HL-60 (cell line): ENCODE data around the gene TRIM22.

Experiments used
- DNase-seq, 2 experiments: peaks; one replicate each; pipeline ENCODE4 v3.0.0-alpha.2; 2010 to 2020; ENCODE audit warnings: low read depth in 1 of 2, low spot score in 1 of 2
- H3K27ac ChIP-seq: fragments of 250-450 bp; sonication (Bioruptor Pico); replicated peaks from 2 replicates; pipeline ENCODE4 v1.5.1; 2020; ENCODE audit warnings: mild to moderate bottlenecking, moderate library complexity
- H3K27me3 ChIP-seq: fragments of 250-450 bp; sonication (Bioruptor Pico); 2 replicates; pipeline ENCODE4 v1.5.1; 2021; ENCODE audit warnings: mild to moderate bottlenecking, moderate library complexity; ENCODE audit not compliant: insufficient read depth, poor library complexity, severe bottlenecking
- H3K4me3 ChIP-seq: replicated peaks from 2 replicates; pipeline ENCODE4 v1.5.1; 2011; ENCODE audit warnings: mild to moderate bottlenecking, control low read depth, low read length; ENCODE audit not compliant: insufficient read depth
- GABPA ChIP-seq: IDR thresholded peaks from 2 replicates; pipeline ENCODE4 v1.6.1; 2012; ENCODE audit warnings: low read depth
- POLR2AphosphoS5 ChIP-seq: IDR thresholded peaks from 2 replicates; pipeline ENCODE4 v1.6.1; 2012; ENCODE audit warnings: low read depth
- SPI1 ChIP-seq: IDR thresholded peaks from 2 replicates; pipeline ENCODE4 v1.6.1; 2012; ENCODE audit warnings: low read depth, mild to moderate bottlenecking, borderline replicate concordance
- TF ChIP-seq, protein P1 (sequence below): IDR thresholded peaks from one replicate; pipeline ENCODE4 v1.5.1; 2011; ENCODE audit warnings: low read length, control low read depth, inconsistent platforms; ENCODE audit not compliant: insufficient read depth
- TF ChIP-seq, protein P2 (sequence below): IDR thresholded peaks from 2 replicates; pipeline ENCODE4 v1.6.1; 2012; ENCODE audit warnings: low read depth; ENCODE audit not compliant: insufficient replicate concordance

The TRIM22 gene

DNA sequence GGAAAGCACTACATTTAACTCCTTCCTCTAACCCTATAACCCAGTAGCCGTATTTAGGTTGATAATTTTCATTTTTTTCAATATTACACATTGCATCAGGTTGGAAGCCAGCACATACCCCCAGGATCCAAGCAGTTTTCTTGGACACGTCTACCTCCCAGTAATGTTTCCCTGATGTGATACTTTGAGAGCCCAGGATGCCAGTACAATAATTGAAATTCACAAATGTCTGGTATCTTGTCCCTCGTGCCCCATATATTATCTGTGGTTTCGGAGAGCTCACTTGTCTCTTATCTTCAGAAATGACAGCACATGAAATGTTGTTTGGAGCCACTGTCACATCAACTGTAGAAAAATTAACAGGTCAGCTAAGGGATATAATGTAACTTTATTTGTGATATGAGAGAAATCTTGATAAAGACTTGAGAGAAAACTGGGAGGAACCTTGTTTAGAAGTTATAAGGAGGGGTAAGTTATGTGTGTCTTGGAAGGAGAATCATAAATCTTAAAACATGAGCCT is 24.5 kb upstream of the TRIM22 start:
- Histone ChIP-seq H3K27ac (no peak overlapping the region), H3K27me3 (no peaks in the 10 kb centered on the region), H3K4me3 (no peak overlapping the region)
- DNase-seq: no peak
- TF ChIP-seq, protein P1, sequence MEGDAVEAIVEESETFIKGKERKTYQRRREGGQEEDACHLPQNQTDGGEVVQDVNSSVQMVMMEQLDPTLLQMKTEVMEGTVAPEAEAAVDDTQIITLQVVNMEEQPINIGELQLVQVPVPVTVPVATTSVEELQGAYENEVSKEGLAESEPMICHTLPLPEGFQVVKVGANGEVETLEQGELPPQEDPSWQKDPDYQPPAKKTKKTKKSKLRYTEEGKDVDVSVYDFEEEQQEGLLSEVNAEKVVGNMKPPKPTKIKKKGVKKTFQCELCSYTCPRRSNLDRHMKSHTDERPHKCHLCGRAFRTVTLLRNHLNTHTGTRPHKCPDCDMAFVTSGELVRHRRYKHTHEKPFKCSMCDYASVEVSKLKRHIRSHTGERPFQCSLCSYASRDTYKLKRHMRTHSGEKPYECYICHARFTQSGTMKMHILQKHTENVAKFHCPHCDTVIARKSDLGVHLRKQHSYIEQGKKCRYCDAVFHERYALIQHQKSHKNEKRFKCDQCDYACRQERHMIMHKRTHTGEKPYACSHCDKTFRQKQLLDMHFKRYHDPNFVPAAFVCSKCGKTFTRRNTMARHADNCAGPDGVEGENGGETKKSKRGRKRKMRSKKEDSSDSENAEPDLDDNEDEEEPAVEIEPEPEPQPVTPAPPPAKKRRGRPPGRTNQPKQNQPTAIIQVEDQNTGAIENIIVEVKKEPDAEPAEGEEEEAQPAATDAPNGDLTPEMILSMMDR: no peak
- no peak for TF ChIP-seq GABPA
- no peak for TF ChIP-seq SPI1
- TF ChIP-seq, protein P2, sequence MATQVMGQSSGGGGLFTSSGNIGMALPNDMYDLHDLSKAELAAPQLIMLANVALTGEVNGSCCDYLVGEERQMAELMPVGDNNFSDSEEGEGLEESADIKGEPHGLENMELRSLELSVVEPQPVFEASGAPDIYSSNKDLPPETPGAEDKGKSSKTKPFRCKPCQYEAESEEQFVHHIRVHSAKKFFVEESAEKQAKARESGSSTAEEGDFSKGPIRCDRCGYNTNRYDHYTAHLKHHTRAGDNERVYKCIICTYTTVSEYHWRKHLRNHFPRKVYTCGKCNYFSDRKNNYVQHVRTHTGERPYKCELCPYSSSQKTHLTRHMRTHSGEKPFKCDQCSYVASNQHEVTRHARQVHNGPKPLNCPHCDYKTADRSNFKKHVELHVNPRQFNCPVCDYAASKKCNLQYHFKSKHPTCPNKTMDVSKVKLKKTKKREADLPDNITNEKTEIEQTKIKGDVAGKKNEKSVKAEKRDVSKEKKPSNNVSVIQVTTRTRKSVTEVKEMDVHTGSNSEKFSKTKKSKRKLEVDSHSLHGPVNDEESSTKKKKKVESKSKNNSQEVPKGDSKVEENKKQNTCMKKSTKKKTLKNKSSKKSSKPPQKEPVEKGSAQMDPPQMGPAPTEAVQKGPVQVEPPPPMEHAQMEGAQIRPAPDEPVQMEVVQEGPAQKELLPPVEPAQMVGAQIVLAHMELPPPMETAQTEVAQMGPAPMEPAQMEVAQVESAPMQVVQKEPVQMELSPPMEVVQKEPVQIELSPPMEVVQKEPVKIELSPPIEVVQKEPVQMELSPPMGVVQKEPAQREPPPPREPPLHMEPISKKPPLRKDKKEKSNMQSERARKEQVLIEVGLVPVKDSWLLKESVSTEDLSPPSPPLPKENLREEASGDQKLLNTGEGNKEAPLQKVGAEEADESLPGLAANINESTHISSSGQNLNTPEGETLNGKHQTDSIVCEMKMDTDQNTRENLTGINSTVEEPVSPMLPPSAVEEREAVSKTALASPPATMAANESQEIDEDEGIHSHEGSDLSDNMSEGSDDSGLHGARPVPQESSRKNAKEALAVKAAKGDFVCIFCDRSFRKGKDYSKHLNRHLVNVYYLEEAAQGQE: no peak
- no peak for TF ChIP-seq POLR2AphosphoS5

DNA sequence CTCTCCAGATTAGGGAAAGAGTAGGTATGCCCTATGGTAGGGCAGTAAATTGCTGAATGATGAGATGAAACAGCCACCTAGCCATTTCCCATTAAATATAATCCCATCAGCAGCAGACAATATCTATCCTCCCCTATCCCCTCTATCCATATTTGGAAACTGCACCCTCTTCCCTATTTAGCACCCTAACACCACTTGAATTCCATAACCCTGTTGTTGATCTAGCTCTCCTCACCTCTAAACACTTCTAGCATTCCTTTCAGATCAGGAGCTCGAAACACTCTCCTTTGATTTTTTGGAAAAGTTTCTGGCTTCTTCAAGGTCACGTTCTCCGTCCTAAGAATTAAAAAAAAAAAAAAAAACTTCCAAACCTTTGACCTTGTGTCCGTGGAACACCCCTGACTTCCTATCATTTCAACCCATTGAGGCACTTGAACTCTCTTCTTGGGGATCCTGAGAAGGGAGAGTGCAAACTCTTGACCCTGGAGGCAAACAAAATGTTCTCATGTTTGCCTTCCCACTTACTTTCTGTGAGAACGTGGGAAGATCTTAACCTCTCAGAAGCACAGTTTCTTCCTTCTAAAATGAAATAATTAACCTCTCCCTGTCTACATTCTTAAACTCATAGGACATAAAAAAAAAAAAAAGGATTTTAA is 23.7 kb upstream of the TRIM22 start:
- Histone ChIP-seq H3K27ac (no peak overlapping the region), H3K27me3 (no peaks in the 10 kb centered on the region), H3K4me3 (no peak overlapping the region)
- TF ChIP-seq SPI1: no peak
- TF ChIP-seq, protein P2: no peak
- no peak for TF ChIP-seq POLR2AphosphoS5
- TF ChIP-seq, protein P1: no peak
- TF ChIP-seq GABPA: no peak
- DNase-seq: no peak

DNA sequence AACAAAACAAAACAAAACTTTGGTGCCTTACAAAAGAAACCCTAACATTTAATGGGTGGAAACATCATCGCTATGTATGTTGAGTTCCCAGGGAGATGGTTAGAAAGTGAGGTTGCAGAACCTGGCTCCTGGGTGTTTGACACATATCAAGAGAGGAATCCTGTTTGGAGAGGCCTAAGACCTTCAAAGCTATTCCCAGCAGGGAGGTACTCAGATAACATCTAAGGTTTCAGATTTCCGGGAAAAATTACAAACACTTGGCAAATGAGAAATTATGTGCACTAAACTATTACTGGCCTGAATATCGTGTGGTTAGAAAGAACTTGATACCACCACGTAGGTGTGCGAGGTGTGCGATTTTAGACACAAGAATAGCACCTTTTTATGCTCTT is 23.2 kb upstream of the TRIM22 start:
- Histone ChIP-seq H3K27me3 (no peaks in the 10 kb centered on the region), H3K4me3 (no peak overlapping the region), H3K27ac (no peak overlapping the region)
- DNase-seq: no peak
- TF ChIP-seq, protein P2: no peak
- TF ChIP-seq, protein P1: no peak
- TF ChIP-seq POLR2AphosphoS5 (no peak), SPI1 (no peak)
